Measurements from ENCODE around the gene ZNF48.

- TF ChIP-seq POLR2AphosphoS5 (IDR thresholded peaks at IDR 0.05): no peak
- TF ChIP-seq CTCF (IDR thresholded peaks at IDR 0.05): no peak
- no peak for TF ChIP-seq POLR2A (IDR thresholded peaks at IDR 0.05)
- TF ChIP-seq EP300 (IDR thresholded peaks at IDR 0.05): no peak
Measured at GRCh38 chr16:30353438-30354129, 41.6 kb upstream of the ZNF48 start.

All from stomach (tissue), 4 donors.